ENCODE data around the gene MRPL43. TPM values are rescaled to one million over a fixed set of nuclear protein-coding genes. Genes with fewer than 3 reads are reported as not detected.
A peak's percentile ranks its signal among the peaks of the same experiment; 100 is the strongest.

The MRPL43 gene
- total RNA-seq, 1 donor from 2014 or later, result 24.5 TPM

GRCh38 chr10:101000127-101000914 is 13.0 kb upstream of the MRPL43 start:
- Histone ChIP-seq H3F3A (ENCODE audit: low read depth) (peaks cover 36% of the 10 kb centered on the region), H3K36me3 (no peaks in the 10 kb centered on the region), H3K4me2 (peak overlapping the region; percentile 85), H3K4me1 (peaks cover 13% of the 10 kb centered on the region), H3K79me2 (ENCODE audit: low read depth) (peaks cover 43% of the 10 kb centered on the region), H2AFZ (replicated peaks) (no peak overlapping the region), H3K9me3 (ENCODE audit: low read depth) (no peaks in the 10 kb centered on the region), H3K27ac (no peak overlapping the region), H3K4me3 (peak overlapping the region; percentile 96), H3K27me3 (no peaks in the 10 kb centered on the region), H4K20me1 (ENCODE audit: low read depth) (peaks cover 29% of the 10 kb centered on the region), H3K9ac (peak overlapping the region; percentile 79)
- peak; percentile 58 for DNase-seq (ENCODE audit: low spot score)
- Mint-ChIP-seq H3K9me3 (no peaks in the 10 kb centered on the region), H3K36me3 (peaks cover 7% of the 10 kb centered on the region), H3K4me3 (peak overlapping the region; percentile 87), H3K27ac (peak overlapping the region; percentile 98), H3K4me1 (peaks cover 16% of the 10 kb centered on the region), H3K27me3 (ENCODE audit: insufficient read depth, low read depth) (peaks cover 10% of the 10 kb centered on the region)
- TF ChIP-seq EZH2phosphoT487 (IDR thresholded peaks at IDR 0.05) (no peak), EZH2 (IDR thresholded peaks at IDR 0.05) (no peak), CTCF (IDR thresholded peaks at IDR 0.05) (no peak)

- H3K9me3 Mint-ChIP-seq, result no peaks in the 10 kb centered on the region
- H3K4me1 Mint-ChIP-seq, result peaks cover 16% of the 10 kb centered on the region
- H3K36me3 ChIP-seq, result no peaks in the 10 kb centered on the region
- H3K27ac ChIP-seq, result peak within 1 kb of the TSS; percentile 67
- H3K36me3 Mint-ChIP-seq, result peaks cover 7% of the 10 kb centered on the region
- no peaks in the 10 kb centered on the region for H3K27me3 ChIP-seq
- H3K9me3 ChIP-seq (ENCODE audit: low read depth), result no peaks in the 10 kb centered on the region
- peaks cover 43% of the 10 kb centered on the region for H3K79me2 ChIP-seq (ENCODE audit: low read depth)
- peaks cover 42% of the 10 kb centered on the region for H3F3A ChIP-seq (ENCODE audit: low read depth)
- H2AFZ ChIP-seq (replicated peaks), result peak within 1 kb of the TSS; percentile 64
- H3K4me3 Mint-ChIP-seq, result peak within 1 kb of the TSS; percentile 90
- H3K9ac ChIP-seq, result peak within 1 kb of the TSS; percentile 79
- peak within 1 kb of the TSS; percentile 85 for H3K4me2 ChIP-seq
- no peak for TF ChIP-seq CTCF (IDR thresholded peaks at IDR 0.05)
- TF ChIP-seq EZH2phosphoT487 (IDR thresholded peaks at IDR 0.05), result no peak
- TF ChIP-seq EZH2 (IDR thresholded peaks at IDR 0.05), result no peak
- no peak for DNase-seq (ENCODE audit: low spot score)
- peak within 1 kb of the TSS; percentile 96 for H3K4me3 ChIP-seq
- H4K20me1 ChIP-seq (ENCODE audit: low read depth), result peaks cover 23% of the 10 kb centered on the region
- peak within 1 kb of the TSS; percentile 98 for H3K27ac Mint-ChIP-seq
- peaks cover 13% of the 10 kb centered on the region for H3K4me1 ChIP-seq
- peaks cover 10% of the 10 kb centered on the region for H3K27me3 Mint-ChIP-seq (ENCODE audit: insufficient read depth, low read depth)
These were observed 12.4 kb upstream of the MRPL43 start, which contains the start of gene LZTS2 for GRCh38 chr10:100999742-101000126. Gene LZTS2, plus strand, starts transcription at chr10:100999808. Its CDS starts 2,731 bp downstream, at chr10:101002539.

- H3K79me2 ChIP-seq (ENCODE audit: low read depth), result peaks cover 43% of the 10 kb centered on the region
These were observed 11.9 kb upstream of the MRPL43 start for GRCh38 chr10:100998991-100999741.

More at GRCh38 chr10:100998991-100999741, 11.9 kb upstream of the MRPL43 start:
- H3K4me3 ChIP-seq, result peak overlapping the region; percentile 96
- peaks cover 10% of the 10 kb centered on the region for H3K27me3 Mint-ChIP-seq (ENCODE audit: insufficient read depth, low read depth)
- TF ChIP-seq EZH2 (IDR thresholded peaks at IDR 0.05) (no peak), CTCF (IDR thresholded peaks at IDR 0.05) (peak; percentile 93)
- peaks cover 48% of the 10 kb centered on the region for H3F3A ChIP-seq (ENCODE audit: low read depth)
- peaks cover 13% of the 10 kb centered on the region for H3K4me1 ChIP-seq
- H3K27ac Mint-ChIP-seq, result peak overlapping the region; percentile 95
- DNase-seq (ENCODE audit: low spot score), result peak; percentile 89
- no peaks in the 10 kb centered on the region for H3K9me3 Mint-ChIP-seq
- H3K27ac ChIP-seq, result peak overlapping the region; percentile 67
- no peaks in the 10 kb centered on the region for H3K36me3 ChIP-seq
- H3K9me3 ChIP-seq (ENCODE audit: low read depth), result no peaks in the 10 kb centered on the region
- peak overlapping the region; percentile 85 for H3K4me2 ChIP-seq
- peaks cover 7% of the 10 kb centered on the region for H3K36me3 Mint-ChIP-seq
- H3K9ac ChIP-seq, result peak overlapping the region; percentile 44
- peak overlapping the region; percentile 90 for H3K4me3 Mint-ChIP-seq
- peaks cover 18% of the 10 kb centered on the region for H4K20me1 ChIP-seq (ENCODE audit: low read depth)
- peaks cover 16% of the 10 kb centered on the region for H3K4me1 Mint-ChIP-seq
- H3K27me3 ChIP-seq, result no peaks in the 10 kb centered on the region
- H2AFZ ChIP-seq (replicated peaks), result peak overlapping the region; percentile 64

Measured in neural progenitor cell (in vitro differentiated cells).